Measurements from ENCODE around the gene MRPL33.

The MRPL33 gene

DNA sequence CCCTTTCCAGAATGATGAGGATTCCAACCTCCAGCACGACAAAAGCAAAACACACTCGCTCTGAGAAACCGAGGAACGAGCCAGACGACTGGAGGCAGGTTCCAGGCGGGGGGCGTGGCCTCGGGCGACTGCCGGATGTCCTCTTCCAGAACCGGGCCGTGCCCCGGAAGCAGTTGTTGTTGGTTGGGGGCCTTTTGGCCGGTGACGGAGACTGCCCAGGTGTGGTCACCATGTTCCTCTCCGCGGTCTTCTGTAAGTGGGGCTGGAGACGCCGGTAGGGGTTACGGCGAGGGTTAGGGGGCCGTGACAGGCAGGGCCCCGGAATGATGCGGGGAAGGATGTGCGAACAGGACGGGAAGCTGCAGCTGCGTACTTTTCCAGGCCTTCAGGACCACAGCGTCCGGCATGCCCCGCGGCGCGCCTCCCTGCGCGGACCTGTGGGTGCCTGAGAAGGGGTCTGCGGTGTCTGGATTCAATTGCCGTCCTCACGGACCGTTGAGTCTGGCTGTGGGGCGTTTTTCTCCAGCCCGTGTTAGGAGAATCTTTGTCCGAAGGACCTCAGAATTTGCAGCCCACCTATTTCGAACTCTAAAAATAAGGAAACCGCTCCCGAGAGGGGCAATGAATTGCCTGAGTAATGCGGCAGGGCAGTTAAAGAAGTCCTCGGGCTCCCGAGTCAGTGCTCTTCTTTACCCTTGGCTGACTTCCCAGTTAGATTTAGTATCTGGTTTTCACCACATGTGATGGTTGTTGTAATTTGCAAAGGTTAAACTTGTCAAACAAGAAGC lies at the start of gene MRPL33:
Gene MRPL33, plus strand, starts transcription at position 172 of the 788 bp plus-strand sequence. Its CDS starts 59 bp downstream, at position 231.
- peak; percentile 95 for DNase-seq (ENCODE audit: low spot score)

DNA sequence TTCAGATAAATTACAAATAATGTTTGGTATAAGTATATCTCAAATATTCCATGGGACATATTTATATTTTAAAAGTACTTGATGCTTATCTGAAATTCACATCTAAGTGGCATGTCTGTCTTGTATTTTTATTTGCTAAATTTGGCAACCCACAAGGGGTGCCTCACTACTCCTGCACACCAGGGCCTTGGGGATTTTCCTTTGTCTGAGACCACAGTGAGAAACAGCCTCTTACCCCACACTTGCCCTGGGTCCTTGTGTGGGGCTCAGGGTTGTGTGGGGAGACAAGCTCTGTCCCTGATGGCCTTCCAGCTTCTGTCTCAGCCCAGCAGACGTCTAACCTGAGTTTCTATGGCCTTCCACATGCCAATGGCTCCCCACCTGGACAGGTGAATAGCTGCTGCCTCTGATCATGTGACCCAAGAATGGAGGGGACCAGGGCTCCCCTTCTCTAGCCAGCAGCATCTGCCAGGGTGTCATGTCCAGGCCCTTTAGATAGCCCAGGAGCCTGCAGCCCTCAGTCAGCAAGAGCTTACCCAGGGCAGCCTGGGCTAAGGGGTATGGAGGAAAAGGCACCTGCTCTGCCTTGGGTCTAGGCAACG lies 49.5 kb upstream of the MRPL33 start:
- no peak for DNase-seq (ENCODE audit: low spot score)

GRCh38 chr2:27723372-27724144 lies 48.0 kb upstream of the MRPL33 start:
- peak; percentile 74 for DNase-seq (ENCODE audit: low spot score)

DNA sequence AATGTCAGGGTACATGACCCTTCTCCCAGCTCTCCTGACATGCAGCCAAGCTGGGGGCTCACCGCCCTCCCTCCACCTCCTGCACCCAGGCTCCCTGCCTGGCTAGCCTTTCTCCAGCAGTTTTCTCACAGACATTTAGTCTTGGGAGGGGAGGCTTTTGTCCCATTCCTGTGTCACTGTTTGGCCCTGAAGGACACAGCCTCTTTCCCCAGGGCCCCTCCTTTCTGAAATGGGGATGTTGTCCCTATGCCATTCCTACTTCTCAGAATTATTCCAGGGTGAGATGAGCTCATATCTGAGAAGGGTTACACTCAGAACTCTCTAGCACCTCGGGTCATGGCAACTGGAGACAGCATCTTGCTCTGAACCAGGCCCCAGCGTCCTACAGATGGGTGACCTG lies 47.3 kb upstream of the MRPL33 start:
- no peak for DNase-seq (ENCODE audit: low spot score)

- no peak for DNase-seq (ENCODE audit: low spot score)
Observed at GRCh38 chr2:27724905-27725701, 46.4 kb upstream of the MRPL33 start.

DNA sequence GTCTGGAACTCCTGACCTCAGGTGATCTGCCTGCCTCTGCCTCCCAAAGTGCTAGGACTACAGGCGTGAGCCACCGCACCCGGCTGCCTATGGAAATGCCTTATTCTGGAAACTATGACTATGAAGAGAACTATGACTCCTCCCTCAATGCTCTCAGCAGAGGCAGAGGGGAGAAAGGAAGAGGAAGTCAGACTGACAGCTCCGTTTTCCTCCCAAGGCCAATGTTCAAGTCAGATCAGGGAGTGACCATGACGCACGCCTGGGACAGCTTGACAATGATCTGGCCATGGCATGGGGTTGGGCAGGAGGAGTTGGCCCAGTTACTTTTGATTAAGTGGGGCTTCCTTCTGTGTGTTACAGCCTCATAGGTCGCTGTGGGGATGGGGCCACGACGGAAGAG lies 44.3 kb upstream of the MRPL33 start:
- DNase-seq (ENCODE audit: low spot score), result no peak

DNA sequence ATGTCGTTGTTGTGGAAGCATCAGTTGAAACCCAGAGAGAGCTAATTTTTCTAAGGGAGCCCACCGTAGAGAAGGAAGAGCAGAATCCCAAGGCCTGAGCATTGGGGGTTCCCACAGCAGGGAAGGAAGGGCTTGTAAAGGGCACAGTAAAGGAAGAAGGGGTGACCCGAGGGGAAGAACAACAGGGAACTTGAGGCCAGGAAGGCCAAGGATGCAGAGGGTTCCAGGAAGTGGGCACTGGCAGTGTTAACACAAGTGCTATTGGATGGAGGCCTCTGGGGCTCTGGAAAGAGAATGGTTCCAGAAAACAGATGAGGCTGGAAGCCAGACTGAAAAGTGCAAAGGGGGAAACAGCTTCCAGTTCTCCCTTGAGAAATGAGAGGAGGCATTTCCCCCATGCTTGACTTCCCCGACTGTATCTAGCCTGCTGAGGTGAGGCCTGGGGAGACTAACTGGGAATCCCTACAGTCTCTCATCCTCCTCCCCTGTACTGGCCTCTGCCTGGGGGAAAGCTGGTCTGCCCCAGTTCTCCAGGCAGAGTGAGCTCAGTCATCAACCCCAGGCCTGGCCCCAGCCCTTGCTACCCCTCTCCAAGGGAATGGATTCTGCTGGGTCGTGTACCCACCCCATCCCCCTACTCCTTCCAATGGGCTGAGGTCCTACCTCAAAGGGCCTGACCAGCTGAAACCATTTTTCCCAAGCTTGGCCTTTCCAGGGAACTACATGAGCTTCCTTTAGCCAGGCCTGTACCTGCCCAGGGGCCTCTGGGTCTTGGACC lies 43.2 kb upstream of the MRPL33 start:
- DNase-seq (ENCODE audit: low spot score), result no peak

GRCh38 chr2:27729198-27729597 lies 42.3 kb upstream of the MRPL33 start:
- DNase-seq (ENCODE audit: low spot score), result no peak

- no peak for DNase-seq (ENCODE audit: low spot score)
Observed at GRCh38 chr2:27729614-27730013, 41.9 kb upstream of the MRPL33 start.

- no peak for DNase-seq (ENCODE audit: low spot score)
Observed at GRCh38 chr2:27730261-27730662, 41.3 kb upstream of the MRPL33 start.

DNA sequence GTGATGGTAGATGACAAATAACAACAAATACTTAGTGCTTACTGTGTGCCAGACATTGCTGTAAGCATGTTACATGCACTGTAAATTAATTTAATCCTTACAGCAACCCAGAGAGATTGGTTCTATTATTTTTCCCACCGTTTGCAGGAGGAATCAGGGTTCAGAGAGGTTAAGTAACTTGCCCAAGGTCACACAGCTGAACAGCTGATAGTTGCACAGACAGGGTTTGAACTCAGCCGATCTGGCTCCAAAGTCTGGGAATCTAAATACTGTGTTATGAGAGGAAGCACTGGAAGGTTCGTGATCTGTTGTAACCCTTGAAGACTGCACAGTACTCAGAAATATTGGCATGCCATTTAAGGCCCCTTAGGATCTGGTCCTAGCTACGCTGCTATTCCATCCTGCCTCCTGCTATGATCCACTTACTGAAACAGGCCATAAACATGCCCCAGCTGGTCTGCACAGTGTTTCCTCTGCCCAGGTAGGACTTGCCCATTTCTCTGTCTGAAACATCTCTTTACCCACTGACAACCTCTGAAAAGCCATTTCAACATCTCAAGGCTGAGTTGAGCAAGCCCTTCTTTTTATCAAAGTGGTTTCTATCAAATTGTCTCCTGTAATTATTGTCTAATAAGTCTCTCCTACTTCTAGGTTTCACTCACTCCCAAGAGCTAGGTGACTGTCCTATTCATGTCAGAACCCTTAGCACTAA lies 40.4 kb upstream of the MRPL33 start:
- DNase-seq (ENCODE audit: low spot score), result no peak

- DNase-seq (ENCODE audit: low spot score), result no peak
Observed at GRCh38 chr2:27734305-27734704, 37.2 kb upstream of the MRPL33 start.

DNA sequence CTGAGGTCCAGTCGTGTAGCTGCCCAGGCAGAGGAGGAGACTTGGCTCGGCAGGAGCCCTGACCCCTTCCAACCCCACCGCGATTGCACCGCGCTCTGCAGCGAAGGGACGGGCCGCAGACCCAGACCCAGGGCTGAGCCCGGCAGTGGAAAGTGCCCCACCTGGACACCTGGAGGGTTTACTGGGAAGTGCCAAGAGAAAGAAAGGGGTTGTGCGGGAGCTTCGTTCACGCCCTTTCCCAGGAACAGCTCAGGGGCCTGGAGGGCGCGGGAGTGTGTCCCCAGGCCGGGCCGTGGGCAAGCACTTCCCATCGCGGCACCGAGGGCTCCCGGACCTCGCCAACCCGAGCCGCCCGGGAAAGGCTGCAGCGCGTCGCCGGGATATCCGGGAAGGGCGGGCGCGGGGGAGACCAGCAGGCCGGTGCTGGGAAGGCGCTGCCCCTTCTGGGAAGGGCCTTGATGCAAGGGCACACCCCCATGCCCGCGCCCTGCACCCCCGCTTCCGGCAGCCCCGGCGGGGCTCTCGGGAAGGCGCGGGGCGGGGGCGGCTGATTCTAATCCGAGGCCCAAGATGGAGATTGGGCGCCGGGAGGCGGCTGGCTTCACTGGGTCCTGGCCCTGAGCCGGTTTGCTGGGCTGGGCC lies 36.1 kb upstream of the MRPL33 start:
- DNase-seq (ENCODE audit: low spot score), result no peak

- DNase-seq (ENCODE audit: low spot score), result no peak
Observed at GRCh38 chr2:27736031-27736889, 35.3 kb upstream of the MRPL33 start.

DNA sequence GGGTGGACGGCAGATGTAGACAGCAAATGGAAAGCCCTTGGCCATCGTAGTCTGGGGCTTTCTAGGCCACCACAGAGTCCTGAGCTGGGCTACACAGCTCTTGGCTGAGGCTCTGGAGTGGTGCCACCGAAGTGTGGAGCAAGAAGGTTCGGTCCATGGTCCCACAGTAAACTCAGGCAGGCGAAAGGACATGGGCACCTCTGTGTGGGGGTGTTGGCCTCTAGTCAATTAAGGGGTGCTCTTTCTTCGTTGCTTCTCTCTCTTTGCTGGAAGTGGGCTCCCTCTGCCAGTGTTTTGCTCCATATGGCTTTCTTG lies 34.7 kb upstream of the MRPL33 start:
- DNase-seq (ENCODE audit: low spot score), result no peak

DNA sequence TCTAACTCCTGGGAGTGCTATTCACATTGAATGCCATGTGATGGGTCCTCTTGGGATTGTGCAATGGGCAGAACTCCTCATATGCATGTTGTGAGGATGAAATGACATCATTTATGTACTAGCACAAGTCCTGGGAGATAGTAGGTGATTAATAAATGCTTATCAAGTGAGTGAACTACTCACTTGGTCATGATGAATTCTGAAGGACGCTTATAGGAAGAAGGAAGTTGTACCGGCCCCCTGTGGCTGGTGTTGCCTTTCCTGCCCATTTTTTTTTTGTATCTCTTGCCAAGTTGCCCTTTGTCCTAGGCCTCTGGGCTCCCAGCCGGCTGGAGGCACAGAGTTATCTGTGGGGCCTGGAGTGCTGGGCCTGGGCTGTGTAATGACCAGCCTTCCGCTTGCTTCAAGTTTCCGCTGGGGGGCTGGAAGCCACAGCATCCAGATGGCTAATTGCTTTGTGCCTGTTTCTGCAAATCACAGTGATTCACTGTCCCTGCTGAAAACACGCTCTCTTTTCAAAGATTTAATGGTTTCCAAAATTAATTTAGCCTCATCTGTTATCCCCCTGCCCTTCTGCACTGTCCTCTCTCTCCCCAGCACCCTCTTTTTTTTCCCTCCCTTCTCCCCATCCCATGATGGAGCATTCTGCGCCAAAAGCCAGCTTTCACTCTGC lies 33.7 kb upstream of the MRPL33 start:
- no peak for DNase-seq (ENCODE audit: low spot score)

DNA sequence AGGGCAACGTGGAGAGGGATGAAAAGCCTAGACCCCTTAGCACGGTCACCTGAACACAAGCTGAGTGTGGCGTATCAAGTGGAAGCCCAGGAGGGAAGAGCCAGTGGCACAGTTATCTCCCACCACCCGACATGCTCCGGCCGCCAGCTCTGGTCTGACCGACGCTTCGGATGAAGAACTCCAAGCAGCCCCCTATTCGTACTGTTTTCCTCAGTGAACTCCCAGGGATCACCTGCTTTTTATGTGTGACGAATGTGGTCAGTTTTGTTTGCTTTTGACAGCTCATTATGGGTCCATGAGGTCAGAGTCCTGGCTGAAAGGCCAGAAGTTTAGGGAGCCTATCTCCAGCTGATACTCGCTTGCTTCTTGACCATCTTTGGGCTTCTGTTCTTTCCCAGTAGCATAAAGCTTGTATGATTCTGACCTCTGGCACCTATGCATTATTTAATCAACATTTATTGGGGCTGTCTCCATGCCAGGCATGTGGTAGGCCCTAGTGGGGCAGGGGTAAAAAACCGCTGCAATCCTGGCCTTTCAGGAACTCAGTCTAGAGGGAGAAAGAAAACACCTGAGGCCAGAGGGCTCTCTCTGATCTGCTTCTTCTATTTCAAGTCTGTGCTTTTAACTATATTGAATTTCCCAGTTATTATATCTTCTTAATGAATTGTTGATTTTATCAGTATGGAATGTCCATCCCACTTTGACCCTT lies 33.0 kb upstream of the MRPL33 start:
- DNase-seq (ENCODE audit: low spot score), result no peak

DNA sequence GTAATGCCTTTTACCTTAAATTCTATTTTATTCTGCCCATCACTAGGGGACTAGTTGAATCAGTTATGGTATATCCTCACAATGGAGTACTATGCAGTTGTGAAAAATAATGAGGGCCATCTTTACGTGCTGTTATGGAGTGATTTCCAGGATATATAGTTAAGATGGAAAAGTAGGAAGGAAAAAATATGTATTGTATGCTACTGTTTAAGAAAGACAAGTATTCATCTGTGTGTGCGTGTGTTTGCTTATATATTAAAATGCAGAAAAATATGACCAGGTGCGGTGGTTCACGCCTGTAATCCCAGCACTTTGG lies 32.5 kb upstream of the MRPL33 start:
- DNase-seq (ENCODE audit: low spot score), result no peak
